ENCODE results near the gene BTNL8.

- no peak for TF ChIP-seq ELK4 (CRISPR knock-in tag; IDR thresholded peaks at IDR 0.05; ENCODE audit: borderline replicate concordance)
- no peak for TF ChIP-seq DPF2 (CRISPR knock-in tag; IDR thresholded peaks at IDR 0.05; ENCODE audit: borderline replicate concordance, low read depth)
- TF ChIP-seq IRF2 (CRISPR knock-in tag; IDR thresholded peaks at IDR 0.05): no peak
- no peak for TF ChIP-seq ZNF33A (CRISPR knock-in tag; IDR thresholded peaks at IDR 0.05; ENCODE audit: borderline replicate concordance)
- TF ChIP-seq ZBTB49 (CRISPR knock-in tag; IDR thresholded peaks at IDR 0.05; ENCODE audit: borderline replicate concordance): no peak
- TF ChIP-seq BRCA1 (CRISPR knock-in tag; IDR thresholded peaks at IDR 0.05): no peak
- no peak for TF ChIP-seq ZNF878 (CRISPR knock-in tag; IDR thresholded peaks at IDR 0.05)
- no peak for TF ChIP-seq CTCF (CRISPR knock-in tag; IDR thresholded peaks at IDR 0.05)
- no peak for TF ChIP-seq NPAS2 (CRISPR knock-in tag; IDR thresholded peaks at IDR 0.05; ENCODE audit: borderline replicate concordance)
- no peak for TF ChIP-seq MAX (IDR thresholded peaks at IDR 0.05)
- no peak for TF ChIP-seq ZNF639 (CRISPR knock-in tag; conservative IDR thresholded peaks at IDR 0.05)
These were observed 78.9 kb downstream of the BTNL8 start for GRCh38 chr5:180977852-180978251.

Measured in HepG2 (cell line).